Nephron (organoid): ENCODE measurements around the gene MARVELD1.

Experiments used
- H3K27ac Mint-ChIP-seq, 3 experiments: 2 replicates each; pipeline ENCODE4 v1.8.0; 2020; ENCODE audit warnings: mixed read lengths in 3 of 3, mild to moderate bottlenecking in 2 of 3, moderate library complexity in 1 of 3
- H3K27me3 Mint-ChIP-seq: 2 replicates; pipeline ENCODE4 v1.8.0; 2021; ENCODE audit warnings: low read depth, mild to moderate bottlenecking, moderate library complexity, mixed read lengths
- H3K36me3 Mint-ChIP-seq: 2 replicates; pipeline ENCODE4 v1.8.0; 2020; ENCODE audit warnings: low read depth, mixed read lengths
- H3K4me1 Mint-ChIP-seq: 2 replicates; pipeline ENCODE4 v1.8.0; 2020; ENCODE audit warnings: mixed read lengths
- H3K4me3 Mint-ChIP-seq, 3 experiments: 2 replicates each; pipeline ENCODE4 v1.8.0; 2020; ENCODE audit warnings: mild to moderate bottlenecking in 3 of 3, mixed read lengths in 3 of 3, moderate library complexity in 2 of 3
- H3K9me3 Mint-ChIP-seq: 2 replicates; pipeline ENCODE4 v1.8.0; 2020; ENCODE audit warnings: mixed read lengths
- CTCF ChIP-seq, 3 experiments: fragments of 200-600 bp; sonication (generic); IDR thresholded peaks; one replicate each; pipeline ENCODE4 v1.5.0; 2021; ENCODE audit warnings: antibody characterized with exemption in 3 of 3; ENCODE audit not compliant: unreplicated experiment in 3 of 3

The MARVELD1 gene

DNA sequence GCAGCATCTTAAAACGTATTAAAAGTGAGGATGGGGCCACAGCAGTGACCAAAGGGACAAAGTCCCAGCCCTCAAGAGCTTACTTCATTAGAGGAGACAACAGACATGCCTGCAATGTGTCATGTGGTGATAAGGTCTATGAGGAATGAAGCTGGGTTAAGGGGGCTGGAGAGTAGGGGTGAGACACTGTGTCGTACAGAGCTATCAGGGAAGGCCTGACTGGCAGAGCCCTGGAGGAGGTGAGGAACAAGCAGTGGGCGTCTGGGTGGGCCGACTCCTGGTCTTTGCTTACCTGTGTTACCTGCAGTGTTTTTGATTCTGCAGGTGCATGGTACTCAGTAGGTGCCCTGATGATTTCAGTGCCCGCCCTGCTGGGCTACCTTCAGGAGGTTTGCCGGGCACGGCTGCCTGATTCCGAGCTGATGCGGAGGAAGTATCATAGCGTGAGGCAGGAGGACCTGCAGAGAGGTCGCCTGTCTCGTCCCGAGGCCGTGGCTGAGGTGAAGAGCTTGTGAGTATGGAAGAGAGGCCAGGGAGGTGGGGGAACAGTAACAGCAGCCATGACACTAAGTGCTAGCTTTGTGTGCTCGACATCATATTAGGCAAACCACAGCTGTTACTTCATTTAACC is 31.0 kb downstream of the MARVELD1 start:
- no peak for TF ChIP-seq CTCF (IDR thresholded peaks at IDR 0.05; ENCODE audit: unreplicated experiment in 3 of 3)
- Mint-ChIP-seq H3K27me3 (no peaks in the 10 kb centered on the region), H3K27ac (no peak overlapping the region), H3K36me3 (peaks cover 46% of the 10 kb centered on the region), H3K4me3 (no peak overlapping the region), H3K9me3 (no peaks in the 10 kb centered on the region), H3K4me1 (peaks cover 2% of the 10 kb centered on the region)

GRCh38 chr10:97747573-97747972 is 34.0 kb downstream of the MARVELD1 start:
- H3K36me3 Mint-ChIP-seq, result peaks cover 54% of the 10 kb centered on the region

DNA sequence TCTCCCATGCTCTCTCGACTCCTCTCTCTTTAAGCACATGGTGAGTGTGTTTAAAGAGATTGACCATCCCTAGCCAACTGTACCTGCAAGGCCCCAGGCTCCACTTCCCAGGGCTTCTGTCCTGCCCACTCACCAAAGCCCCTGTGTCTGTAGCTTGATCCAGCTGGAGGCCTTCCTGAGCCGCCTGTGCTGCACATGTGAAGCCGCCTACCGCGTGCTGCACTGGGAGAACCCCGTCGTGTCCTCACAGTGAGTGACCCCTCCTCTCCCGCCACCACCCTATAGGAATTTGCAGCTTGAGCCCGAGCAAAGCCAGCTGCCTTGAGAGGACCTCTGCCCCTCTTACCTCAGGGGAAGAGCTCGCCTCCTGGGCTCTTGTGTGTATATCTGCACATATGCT is 34.6 kb downstream of the MARVELD1 start:
- Mint-ChIP-seq H3K36me3 (peaks cover 50% of the 10 kb centered on the region), H3K4me1 (no peaks in the 10 kb centered on the region), H3K9me3 (no peaks in the 10 kb centered on the region), H3K27ac (no peak overlapping the region), H3K27me3 (no peaks in the 10 kb centered on the region), H3K4me3 (no peak overlapping the region)
- TF ChIP-seq CTCF (IDR thresholded peaks at IDR 0.05; ENCODE audit: unreplicated experiment in 3 of 3), result no peak

More at GRCh38 chr10:97747573-97747972, 34.0 kb downstream of the MARVELD1 start:
- TF ChIP-seq CTCF (IDR thresholded peaks at IDR 0.05; ENCODE audit: unreplicated experiment in 3 of 3), result no peak
- Mint-ChIP-seq H3K4me1 (no peaks in the 10 kb centered on the region), H3K4me3 (no peak overlapping the region), H3K9me3 (no peaks in the 10 kb centered on the region), H3K27ac (no peak overlapping the region), H3K27me3 (no peaks in the 10 kb centered on the region)

GRCh38 chr10:97752956-97753355 is 39.4 kb downstream of the MARVELD1 start:
- H3K36me3 Mint-ChIP-seq, result peaks cover 54% of the 10 kb centered on the region
- H3K27ac Mint-ChIP-seq, result no peak overlapping the region
- no peaks in the 10 kb centered on the region for H3K4me1 Mint-ChIP-seq
- no peak for TF ChIP-seq CTCF (IDR thresholded peaks at IDR 0.05; ENCODE audit: unreplicated experiment in 3 of 3)
- H3K4me3 Mint-ChIP-seq, result no peak overlapping the region
- no peaks in the 10 kb centered on the region for H3K9me3 Mint-ChIP-seq
- no peaks in the 10 kb centered on the region for H3K27me3 Mint-ChIP-seq

- Mint-ChIP-seq H3K27me3 (no peaks in the 10 kb centered on the region), H3K4me3 (no peak overlapping the region), H3K36me3 (peaks cover 49% of the 10 kb centered on the region), H3K9me3 (no peaks in the 10 kb centered on the region), H3K4me1 (no peaks in the 10 kb centered on the region), H3K27ac (no peak overlapping the region)
- TF ChIP-seq CTCF (IDR thresholded peaks at IDR 0.05; ENCODE audit: unreplicated experiment in 3 of 3), result no peak
Observed at GRCh38 chr10:97754726-97755125, 41.2 kb downstream of the MARVELD1 start.

- Mint-ChIP-seq H3K36me3 (peaks cover 43% of the 10 kb centered on the region), H3K27ac (no peak overlapping the region), H3K9me3 (no peaks in the 10 kb centered on the region), H3K27me3 (no peaks in the 10 kb centered on the region), H3K4me1 (no peaks in the 10 kb centered on the region), H3K4me3 (no peak overlapping the region)
- no peak for TF ChIP-seq CTCF (IDR thresholded peaks at IDR 0.05; ENCODE audit: unreplicated experiment in 3 of 3)
Observed at GRCh38 chr10:97755718-97756117, 42.2 kb downstream of the MARVELD1 start.
